ENCODE results near the gene TEDC1.

TEDC1 gene

GRCh38 chr14:105527381-105527825 is 36.4 kb downstream of the TEDC1 start:
- DNase-seq: no peak

GRCh38 chr14:105527826-105528585 is 37.0 kb downstream of the TEDC1 start:
- peak; percentile 80 to 87 for DNase-seq

- DNase-seq: peak in 1 of 2 donors; percentile 39
Measured at GRCh38 chr14:105528586-105529318, 37.7 kb downstream of the TEDC1 start.

- no peak for DNase-seq
Measured at GRCh38 chr14:105529319-105529568, 38.2 kb downstream of the TEDC1 start.

- peak in 1 of 2 donors; percentile 29 for DNase-seq
Measured at GRCh38 chr14:105529569-105530284, 38.7 kb downstream of the TEDC1 start.

GRCh38 chr14:105530285-105531087 is 39.4 kb downstream of the TEDC1 start:
- no peak for DNase-seq

- DNase-seq: no peak
Measured at GRCh38 chr14:105531088-105531893, 40.2 kb downstream of the TEDC1 start.

GRCh38 chr14:105531894-105532623 is 41.0 kb downstream of the TEDC1 start:
- DNase-seq: no peak

- no peak for DNase-seq
Measured at GRCh38 chr14:105532735-105533141, 41.7 kb downstream of the TEDC1 start.

GRCh38 chr14:105533391-105533790 is 42.3 kb downstream of the TEDC1 start:
- DNase-seq: no peak

- DNase-seq: no peak
Measured at GRCh38 chr14:105533811-105534498, 42.9 kb downstream of the TEDC1 start.

- no peak for DNase-seq
Measured at GRCh38 chr14:105534586-105534985, 43.5 kb downstream of the TEDC1 start.

GRCh38 chr14:105536051-105536450 is 45.0 kb downstream of the TEDC1 start:
- DNase-seq: no peak

- no peak for DNase-seq
Measured at GRCh38 chr14:105536691-105537579, 45.9 kb downstream of the TEDC1 start.

- peak; percentile 75 to 81 for DNase-seq
Measured at GRCh38 chr14:105537580-105538474, 46.8 kb downstream of the TEDC1 start.

- no peak for DNase-seq
Measured at GRCh38 chr14:105538481-105539049, 47.5 kb downstream of the TEDC1 start.

- DNase-seq: no peak
Measured at GRCh38 chr14:105540811-105541210, 49.8 kb downstream of the TEDC1 start.

- no peak for DNase-seq
Measured at GRCh38 chr14:105541218-105541875, 50.3 kb downstream of the TEDC1 start.

All from stimulated activated CD4-positive, alpha-beta T cell treated with anti-CD3 and anti-CD28 coated beads, Interleukin-2, amount 100 ng/mL, for 48 hours (primary cell).